Inflammatory macrophage (primary cell): ENCODE measurements around the gene MAS1L.

ENCODE experiments used
- DNase-seq, 2 donors: peaks; one replicate each; pipeline ENCODE4 v3.0.0-alpha.2; 2020 to 2022
- total RNA-seq, 18 experiments: gene quantifications; one replicate each; lab custom pipeline; 2026; ENCODE audit warnings: mixed read lengths in 6 of 18, inconsistent platforms in 2 of 18; lab: John Stamatoyannopoulos, UW

Gene MAS1L
- total RNA-seq = 0 to 0.05 (median 0) reads per million in 18 experiments

- no peak for DNase-seq
Observed at GRCh38 chr6:29487660-29488059, at the start of gene MAS1L. MAS1L (minus strand) TSS chr6:29487956; CDS start chr6:29487902, 54 bp downstream.

GRCh38 chr6:29532320-29532951, 44.7 kb upstream of the MAS1L start:
- no peak for DNase-seq

- no peak for DNase-seq
Observed at GRCh38 chr6:29531668-29532067, 43.9 kb upstream of the MAS1L start.

GRCh38 chr6:29530671-29531310, 43.0 kb upstream of the MAS1L start:
- no peak for DNase-seq

GRCh38 chr6:29529956-29530355, 42.2 kb upstream of the MAS1L start:
- DNase-seq = no peak

GRCh38 chr6:29528988-29529560, 41.3 kb upstream of the MAS1L start:
- no peak for DNase-seq

- no peak for DNase-seq
Observed at GRCh38 chr6:29528300-29528931, 40.7 kb upstream of the MAS1L start.

GRCh38 chr6:29527564-29527963, 39.8 kb upstream of the MAS1L start:
- no peak for DNase-seq

GRCh38 chr6:29527126-29527525, 39.4 kb upstream of the MAS1L start:
- DNase-seq = no peak

- DNase-seq = no peak
Observed at GRCh38 chr6:29525311-29525639, 37.5 kb upstream of the MAS1L start.

GRCh38 chr6:29524444-29525310, 36.9 kb upstream of the MAS1L start:
- DNase-seq = no peak

- DNase-seq = no peak
Observed at GRCh38 chr6:29524044-29524443, 36.3 kb upstream of the MAS1L start.

GRCh38 chr6:29522227-29522626, 34.5 kb upstream of the MAS1L start:
- no peak for DNase-seq

GRCh38 chr6:29521006-29521680, 33.4 kb upstream of the MAS1L start:
- no peak for DNase-seq

GRCh38 chr6:29520232-29520631, 32.5 kb upstream of the MAS1L start:
- no peak for DNase-seq

GRCh38 chr6:29519291-29520010, 31.7 kb upstream of the MAS1L start:
- DNase-seq = no peak

- DNase-seq = no peak
Observed at GRCh38 chr6:29517728-29518440, 30.1 kb upstream of the MAS1L start.

GRCh38 chr6:29517245-29517644, 29.5 kb upstream of the MAS1L start:
- no peak for DNase-seq

GRCh38 chr6:29516108-29516507, 28.4 kb upstream of the MAS1L start:
- DNase-seq = no peak

- no peak for DNase-seq
Observed at GRCh38 chr6:29510746-29511300, 23.1 kb upstream of the MAS1L start.

GRCh38 chr6:29510202-29510601, 22.4 kb upstream of the MAS1L start:
- no peak for DNase-seq
